GM19328 (cell line): ENCODE measurements around the gene CLEC2D.
"Not testable (repeated sequence)": the region's sequence is repeated elsewhere in the genome, so short reads cannot be mapped to it uniquely, and the experiment has no call there.

Source experiments
- ATAC-seq: cut with Tn5 transposase; IDR thresholded peaks from one replicate; pipeline ENCODE4 v1.9.1; 2021; ENCODE audit warnings: mild to moderate bottlenecking, moderate library complexity; ENCODE audit not compliant: unreplicated experiment

The CLEC2D gene

DNA sequence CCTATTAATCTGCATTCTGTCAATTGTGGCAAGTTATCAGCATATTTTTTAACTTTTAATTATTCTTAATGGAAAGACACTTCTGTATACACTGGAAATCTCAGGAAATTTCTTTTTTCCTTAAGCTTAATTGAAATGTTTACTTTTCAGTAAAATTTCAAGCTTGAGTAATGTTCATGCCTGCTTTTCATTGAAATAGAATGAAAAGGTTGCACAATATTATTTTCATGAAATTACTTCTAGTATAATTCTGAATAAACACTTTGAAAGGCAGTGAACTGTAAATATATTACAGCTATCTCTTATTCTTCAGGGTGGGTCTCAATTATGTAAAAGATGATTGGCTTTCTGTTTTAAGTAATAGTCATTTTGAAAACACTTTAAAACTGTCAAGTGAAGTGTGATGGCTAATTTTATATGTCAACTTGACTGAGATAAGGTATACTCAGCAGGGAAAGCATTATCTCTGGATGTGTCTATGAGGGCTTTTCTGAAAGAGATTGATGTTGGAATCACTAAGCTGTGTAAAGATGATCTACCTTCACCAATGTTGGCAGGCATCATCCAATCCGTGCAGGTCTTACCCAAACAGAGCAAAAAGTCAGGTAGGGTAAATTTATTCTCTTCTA is 29.9 kb downstream of the CLEC2D start:
- no peak for ATAC-seq

DNA sequence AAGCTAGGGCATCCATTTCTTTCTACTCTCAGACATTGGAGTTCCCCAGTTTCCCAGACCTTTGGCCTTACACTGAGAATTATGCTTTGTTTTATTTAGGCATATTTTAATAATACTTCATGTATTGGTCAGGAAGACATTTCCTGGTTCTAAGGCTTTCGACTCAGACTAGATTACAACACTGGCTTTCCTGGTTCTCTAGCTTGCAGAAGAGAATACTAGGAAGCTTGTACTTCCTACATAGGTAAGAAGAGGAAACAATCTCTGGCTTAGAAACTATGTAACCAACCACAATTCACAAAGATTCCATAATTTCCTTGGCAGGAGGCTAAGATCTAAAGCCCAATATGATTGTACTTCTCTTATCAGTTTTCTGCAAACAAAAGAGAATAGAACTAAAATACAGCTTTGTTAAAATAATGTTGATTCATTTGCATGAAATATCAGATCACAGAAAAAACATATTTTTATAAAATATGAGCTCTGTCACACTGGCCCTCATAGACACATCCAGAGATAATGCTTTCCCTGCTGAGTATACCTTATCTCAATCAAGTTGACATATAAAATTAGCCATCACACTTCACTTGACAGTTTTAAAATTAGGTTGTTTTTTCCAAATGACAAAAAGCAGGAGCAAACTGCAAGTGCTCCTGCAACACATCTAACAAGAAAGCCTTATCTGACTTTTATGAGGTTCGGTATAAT is 30.5 kb downstream of the CLEC2D start:
- no peak for ATAC-seq

DNA sequence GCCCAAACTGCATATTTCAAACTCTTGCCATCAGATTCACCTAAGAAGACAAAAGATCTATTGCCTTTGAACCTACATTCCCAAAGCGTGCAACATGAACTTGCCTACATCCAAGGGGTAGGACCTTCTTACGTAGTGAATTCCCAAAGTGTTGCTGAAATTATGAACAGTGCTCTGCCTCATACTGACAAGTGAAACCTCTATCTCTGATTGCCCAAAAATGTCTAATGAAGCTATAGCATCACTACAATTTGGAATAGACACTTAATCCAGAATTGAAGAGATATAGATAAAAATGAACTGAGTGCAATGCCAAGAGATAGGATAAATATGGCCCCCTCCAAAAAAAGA is 31.1 kb downstream of the CLEC2D start:
- ATAC-seq: no peak

DNA sequence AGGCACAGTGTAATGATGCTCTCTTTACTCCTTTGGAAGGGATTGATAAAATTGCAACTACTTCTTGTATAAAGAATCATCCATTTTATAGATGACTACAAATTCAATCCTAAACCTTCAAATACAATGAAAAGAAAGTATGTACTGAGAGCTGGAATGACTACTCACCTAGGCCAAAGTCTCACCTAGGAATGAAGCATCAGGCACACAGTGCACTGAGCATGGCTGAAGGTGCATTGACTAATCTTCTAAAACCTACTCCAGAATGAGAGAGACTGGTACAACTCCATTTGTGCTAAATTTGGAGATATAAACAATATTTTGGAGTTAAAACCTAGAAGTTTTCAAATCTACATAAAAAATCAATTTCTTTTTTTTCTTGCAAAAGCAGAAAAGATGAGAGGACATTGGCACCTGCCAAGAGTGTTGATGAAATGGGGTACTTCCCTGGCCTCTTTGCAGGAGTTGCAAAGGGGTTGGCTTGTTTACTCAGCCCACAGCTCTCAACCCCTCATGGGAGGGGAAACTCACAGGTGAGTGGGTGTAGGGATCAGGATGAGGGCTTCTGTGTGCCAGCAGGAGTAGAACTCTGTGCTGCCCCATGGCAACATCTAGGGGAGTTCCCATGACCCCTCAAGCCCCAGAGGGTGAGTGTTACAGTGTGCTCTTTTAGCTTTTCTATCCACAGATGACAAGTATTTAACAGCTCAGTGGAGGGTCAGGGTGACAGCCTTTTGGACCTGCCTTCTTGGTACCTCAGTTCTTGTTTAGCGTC is 32.1 kb downstream of the CLEC2D start:
- no peak for ATAC-seq

DNA sequence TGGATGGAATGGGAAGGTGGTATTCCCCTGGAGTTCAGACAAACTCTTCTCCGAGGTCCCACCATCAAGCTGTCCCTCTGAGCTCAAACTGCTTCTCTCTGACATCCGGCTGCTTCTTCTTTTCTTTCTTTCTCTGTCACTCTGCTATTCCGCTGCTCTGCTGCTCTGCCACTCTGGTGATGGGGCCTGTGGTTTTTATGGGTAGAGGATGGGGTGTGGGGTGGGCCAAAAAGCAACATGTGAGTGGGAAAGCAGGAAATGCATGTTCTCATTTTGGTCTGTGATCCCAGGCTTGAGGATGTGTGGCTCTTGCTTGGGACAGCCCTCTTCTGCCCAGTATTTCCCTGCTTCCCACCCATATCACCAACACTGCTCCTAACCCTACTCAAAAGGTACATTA is 32.7 kb downstream of the CLEC2D start:
- no peak for ATAC-seq

DNA sequence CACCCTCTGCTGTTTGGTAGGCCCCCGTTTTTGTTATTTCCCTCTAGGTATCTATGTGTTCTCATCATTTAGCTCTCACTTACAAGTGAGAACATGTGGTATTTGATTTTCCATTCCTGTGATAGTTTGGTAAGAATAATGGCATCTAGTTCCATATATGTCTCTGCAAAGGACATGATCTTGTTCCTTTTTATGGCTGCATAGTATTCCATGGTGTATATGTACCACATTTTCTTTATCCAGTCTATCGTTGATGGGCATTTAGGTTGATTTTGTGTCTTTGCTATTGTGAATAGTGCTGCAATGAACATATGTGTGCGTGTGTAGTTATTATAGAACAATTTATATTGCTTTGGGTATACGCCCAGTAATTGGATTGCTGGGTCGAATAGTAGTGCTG is 35.0 kb downstream of the CLEC2D start:
- not testable (repeated sequence) for ATAC-seq

DNA sequence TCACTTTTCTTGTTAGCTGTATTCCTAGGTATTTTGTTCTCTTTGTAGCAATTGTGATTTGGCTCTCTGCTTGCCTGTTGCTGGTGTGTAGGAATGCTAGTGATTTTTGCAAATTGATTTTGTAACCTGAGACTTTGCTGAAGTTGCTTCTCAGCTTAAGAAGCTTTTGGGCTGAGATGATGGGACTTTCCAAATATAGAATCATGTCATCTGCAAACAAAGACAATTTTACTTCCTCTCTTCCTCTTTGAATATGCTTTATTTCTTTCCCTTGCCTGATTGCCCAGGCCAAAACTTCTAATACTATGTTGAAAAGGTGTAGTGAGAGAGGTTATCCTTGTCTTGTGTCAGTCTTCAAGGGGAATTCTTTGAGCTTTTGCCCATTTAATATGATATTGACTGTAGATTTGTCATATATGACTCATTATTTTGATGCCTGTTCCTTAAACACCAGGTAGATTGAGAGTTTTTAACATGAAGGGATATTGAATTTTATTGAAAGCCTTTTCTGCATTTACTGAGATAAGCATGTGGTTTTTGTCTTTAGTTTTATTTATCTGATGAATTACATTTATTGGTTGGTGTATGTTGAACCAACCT is 36.7 kb downstream of the CLEC2D start:
- no peak for ATAC-seq

DNA sequence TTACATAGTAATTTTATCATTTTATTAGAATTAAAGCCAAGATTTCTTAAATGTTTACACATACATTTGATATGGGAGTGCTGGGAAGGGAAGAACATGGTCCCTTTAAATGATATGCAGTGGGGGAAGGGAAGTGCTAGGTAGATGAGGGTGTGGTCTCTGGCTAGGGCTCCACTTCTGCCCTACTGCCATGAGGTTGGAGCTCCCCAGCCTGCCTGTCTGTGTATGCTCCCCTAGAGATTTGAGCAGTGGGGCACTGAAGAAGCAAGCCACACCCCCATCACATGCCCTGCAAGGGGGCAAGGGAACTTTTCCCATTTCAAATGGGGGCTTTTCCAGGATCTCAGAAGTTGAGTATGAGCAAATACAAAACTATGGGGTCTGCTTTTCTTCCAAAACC is 37.8 kb downstream of the CLEC2D start:
- no peak for ATAC-seq

DNA sequence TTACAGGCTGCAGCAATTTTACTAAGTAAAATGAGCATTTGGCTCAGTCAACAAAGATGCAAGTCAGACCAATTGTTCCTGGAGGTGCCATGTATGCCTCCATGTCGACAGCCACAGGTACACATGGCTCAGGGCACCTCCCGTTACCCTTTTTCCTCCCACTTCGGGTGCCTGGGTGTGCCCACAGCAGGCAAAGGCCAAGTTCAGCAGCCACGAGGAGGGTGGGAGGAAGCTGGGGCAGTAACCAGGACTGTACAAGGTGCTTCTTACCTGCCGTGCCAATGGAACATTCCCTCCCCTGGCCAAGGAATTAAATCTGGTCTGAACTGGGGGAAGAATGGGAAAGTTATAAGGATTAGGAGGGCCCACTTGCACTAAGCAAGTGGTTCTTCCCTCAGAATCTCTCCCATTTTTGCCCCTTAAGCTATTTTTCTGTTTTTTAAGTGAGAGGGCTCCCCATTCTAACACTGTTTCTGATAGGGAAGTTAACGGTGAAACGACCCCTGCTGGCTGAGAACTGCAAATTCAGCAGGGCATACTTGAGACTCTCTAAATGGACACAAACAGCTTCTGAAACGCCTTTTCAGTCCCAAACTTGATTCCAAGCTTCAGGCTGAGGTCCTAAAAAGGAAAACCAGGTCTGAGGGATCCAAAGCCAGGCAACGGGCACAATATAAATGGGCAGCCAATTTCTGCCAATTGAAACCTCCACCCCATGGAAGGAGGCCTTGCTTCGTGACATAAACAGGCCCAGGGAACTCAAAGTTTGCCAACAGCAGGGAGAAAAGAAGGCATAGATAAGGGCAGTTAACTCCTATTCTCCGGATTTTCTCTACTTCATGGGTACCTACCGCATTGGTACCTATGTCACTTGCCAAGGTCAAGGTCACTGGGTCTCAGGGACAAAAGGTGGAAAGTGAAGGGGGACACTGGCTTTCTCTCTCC is 38.6 kb downstream of the CLEC2D start:
- no peak for ATAC-seq

DNA sequence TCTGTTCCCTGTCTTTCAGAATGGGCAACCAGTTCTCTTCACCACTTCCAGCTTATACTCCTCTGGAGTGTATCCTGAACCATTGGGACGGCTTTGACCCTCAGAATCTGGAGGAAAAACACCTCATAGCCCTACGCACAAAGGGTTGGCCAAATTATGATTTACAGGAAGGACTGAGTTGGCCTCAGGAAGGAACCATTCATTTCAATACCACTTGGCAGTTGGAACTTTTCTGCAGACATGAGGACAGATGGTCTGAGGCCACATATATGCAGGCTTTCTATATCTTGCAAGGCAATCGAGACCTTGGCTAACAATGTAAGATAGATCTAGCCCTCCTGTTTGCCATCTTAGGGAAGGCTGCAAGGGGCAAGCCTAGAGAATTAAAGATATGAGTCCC is 39.3 kb downstream of the CLEC2D start:
- no peak for ATAC-seq

DNA sequence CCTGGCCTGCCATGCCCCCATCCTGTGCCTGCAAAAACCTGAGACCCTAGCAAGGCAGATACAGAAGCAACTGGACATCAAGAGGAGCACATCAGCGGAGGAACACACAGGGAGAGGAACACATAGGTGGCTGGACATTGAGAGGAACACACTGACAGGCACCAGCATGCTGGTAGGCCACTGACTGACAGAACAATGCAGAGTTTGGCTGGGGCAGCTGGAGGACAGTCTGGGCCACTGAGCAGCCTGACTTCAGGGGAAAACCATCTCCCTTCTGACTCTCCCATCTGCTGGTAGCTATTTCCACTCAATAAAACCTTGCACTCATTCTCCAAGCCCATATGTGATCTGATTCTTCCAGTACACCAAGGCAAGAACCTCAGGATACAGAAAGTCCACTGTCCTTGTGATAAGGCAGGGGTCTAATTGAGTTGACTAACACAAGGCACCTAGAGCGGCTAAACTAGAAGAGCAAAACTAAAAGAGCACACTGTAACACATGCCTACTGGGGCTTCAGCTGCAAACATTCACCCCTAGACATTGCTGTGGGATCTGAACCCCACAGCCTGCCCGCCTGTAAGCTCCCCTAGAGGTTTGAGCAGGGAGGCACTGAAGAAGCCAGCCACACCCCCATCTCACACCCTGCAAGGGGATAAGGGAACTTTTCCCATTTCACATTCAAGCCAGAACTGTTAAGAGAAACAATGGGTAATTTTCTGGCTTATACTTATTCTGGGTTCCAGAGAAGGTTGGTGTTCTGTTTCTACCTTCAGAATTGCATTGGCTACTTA is 41.3 kb downstream of the CLEC2D start:
- no peak for ATAC-seq

DNA sequence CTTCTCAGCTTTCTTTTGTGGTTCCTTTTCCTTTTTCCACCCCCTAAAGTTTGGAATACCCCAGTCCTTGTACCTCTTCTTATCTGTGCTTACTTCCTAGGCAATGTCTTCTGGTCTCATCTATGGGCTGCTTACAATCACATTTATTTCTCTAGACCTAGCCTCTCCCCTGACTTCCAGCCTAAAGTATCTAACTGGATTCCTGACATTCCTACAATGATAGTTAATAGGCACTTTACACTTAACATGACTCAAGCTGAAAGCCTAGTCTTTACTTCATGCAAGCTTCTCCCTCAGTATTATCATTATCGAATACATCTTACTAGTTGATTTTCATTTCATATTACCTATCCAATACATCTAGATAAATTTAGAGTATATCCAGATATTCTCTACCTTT is 42.2 kb downstream of the CLEC2D start:
- ATAC-seq: no peak

DNA sequence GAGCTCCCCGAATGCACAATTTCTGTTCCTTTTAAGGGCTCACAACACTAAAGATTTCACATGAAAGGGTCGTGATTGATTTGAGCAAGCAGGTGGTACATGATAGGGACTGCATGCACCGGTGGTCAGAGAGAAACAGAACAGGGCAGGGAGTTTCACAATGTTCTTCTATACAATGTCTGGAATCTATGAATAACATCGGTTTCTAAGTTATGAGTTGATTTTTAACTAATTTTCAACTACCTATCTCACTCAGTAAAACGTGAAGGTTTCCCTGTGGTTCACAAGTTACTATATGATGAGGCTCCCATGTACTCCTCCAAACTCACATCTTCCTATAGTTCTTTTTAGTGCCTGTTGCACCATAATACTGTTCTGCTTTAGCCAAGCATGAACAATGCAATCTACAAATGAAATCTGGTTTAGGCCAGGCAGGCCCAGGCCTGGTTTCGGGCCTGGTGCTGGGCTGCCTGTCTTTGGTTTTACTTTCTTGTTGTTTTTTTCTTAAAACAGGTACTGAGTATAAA is 43.6 kb downstream of the CLEC2D start:
- peak; percentile 66 for ATAC-seq

DNA sequence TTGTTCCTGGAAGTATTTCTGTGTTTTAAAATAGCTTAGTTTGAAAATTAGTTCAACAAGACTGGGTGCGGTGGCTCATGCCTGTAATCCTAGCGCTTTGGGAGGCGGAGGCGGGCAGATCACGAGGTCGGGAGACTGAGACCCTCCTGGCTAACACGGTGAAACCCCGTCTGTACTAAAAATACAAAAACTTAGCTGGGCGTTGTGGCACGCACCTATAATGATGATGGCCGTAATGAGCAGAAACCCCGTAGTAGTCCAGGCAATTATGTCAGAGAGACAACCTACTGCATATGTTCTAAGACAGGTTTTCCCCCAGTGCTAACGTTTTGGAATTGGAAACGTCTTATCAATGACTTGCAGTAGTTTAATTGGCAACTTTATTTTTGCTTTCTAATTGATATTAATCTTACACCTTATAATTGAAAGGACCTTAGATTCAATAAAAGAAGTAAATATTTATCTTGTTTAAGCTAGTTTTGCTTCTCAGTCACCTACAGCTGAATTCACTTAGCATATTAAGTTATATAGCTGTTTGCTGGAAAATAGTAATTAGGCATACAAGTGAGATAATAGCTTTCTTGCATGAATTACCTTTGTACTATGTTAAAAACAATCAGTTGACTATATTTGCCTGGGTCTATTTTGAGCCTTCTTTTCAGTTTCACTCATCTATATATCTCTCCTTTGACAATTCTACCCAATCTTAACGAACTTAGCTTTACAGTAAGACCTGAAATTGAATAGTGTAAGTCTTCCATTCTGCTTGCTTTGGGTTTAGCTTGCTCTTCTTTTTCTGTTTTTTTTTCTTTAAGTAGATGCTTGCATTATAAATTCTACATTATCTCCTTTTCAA is 47.8 kb downstream of the CLEC2D start:
- no peak for ATAC-seq

DNA sequence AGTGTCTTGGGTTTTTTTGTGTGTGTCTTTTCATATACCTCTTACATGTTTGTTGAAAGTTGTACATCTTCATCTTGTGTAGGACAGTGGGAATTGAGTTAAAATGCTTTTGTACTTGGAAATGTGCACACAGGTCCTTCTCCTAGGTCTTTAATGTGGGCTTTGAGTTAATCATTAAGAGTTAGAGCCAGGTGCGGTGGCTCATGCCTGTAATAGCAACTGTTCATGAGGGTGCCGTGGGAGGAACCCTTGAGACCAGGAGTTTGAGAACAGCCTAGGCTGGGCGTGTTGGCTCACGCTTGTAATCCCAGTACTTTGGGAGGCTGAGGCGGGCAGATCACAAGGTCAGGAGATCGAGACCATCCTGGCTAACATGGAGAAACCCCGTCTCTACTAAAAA is 49.5 kb downstream of the CLEC2D start:
- no peak for ATAC-seq

DNA sequence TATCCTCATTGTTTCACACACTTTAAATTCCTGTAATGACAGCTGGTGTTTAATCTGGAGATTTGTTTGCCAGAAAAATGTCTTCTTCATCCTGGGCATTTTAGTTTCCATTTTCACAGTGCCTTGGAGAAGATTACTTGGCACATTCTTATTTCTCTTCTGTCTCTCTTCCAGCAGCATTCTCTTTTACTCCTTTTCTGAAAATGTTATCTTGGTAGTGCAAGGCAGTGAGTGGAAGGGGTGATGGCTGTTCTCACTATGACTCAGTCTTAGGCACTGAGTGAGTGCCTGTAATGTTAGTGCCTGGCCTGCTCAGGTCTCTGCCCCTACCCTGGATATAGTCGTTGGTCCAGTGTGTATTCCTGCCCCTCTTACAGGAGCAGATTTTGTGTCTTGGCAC is 50.3 kb downstream of the CLEC2D start:
- no peak for ATAC-seq

DNA sequence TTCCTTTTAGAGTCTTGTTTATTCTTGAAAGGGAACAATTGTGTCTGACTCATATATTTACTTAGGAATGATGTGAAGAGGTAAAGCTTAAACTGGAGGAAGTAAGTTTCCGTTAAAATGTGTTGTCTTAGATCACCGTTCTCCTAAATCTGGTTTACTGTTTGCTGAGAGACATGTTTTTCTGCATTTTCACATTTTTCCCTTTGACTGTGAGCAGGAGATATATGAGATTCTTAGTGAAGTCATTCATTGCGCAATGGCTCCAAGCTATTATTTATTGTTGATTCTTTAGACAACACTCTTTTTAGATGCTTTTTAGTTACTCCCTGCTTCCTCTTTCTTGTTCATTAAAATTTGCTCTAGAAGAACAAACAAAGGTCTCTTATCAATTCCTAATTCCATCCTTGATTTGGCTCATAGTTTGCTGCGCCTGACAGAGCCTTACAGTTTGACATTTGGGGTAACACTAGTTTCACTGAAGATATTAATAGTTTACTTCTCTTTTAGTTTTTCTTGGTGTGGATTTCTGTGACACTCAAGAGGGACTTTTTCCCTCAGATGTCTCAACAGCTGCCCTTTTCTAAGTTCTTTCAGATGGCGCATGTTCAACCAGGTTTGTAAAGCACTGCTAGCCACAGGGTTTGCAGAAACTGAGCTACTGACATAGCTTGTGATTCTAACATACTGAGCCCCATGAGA is 52.0 kb downstream of the CLEC2D start:
- no peak for ATAC-seq

DNA sequence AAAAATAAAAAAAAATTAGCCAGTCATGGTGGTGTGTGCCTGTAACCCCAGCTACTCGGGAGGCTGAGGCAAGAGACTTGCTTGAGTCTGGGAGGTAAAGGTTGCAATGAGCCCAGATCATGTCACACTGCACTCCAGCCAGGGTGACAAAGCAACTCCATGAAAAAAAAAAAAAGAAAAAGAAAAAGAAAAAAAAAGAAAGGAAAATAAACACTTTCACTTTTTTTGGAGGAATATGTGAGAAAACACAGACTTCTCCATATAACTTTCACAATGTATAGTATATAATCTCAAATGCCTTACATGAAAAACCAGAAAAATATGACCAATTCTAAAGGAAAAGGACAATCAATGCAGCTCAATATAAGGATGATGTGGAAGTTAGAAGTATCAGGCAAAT is 54.5 kb downstream of the CLEC2D start:
- ATAC-seq: no peak
